SU-DHL-6 (cell line): ENCODE data around the gene LURAP1L.

Experiments
- H2AFZ ChIP-seq: fragments of 200-600 bp; sonication (generic); 2 replicates; pipeline ENCODE4 v1.6.1; 2014; ENCODE audit warnings: low read depth, mild to moderate bottlenecking, moderate library complexity, mixed read lengths, antibody characterized with exemption, low read length; ENCODE audit not compliant: severe bottlenecking
- H3F3A ChIP-seq: fragments of 200-600 bp; shearing (Covaris generic); 2 replicates; pipeline ENCODE4 v1.6.0; 2016; ENCODE audit warnings: antibody characterized with exemption, mild to moderate bottlenecking; ENCODE audit not compliant: insufficient read depth
- H3K27ac ChIP-seq: fragments of 200-600 bp; sonication (generic); 2 replicates; pipeline ENCODE4 v1.5.1; 2016; ENCODE audit warnings: low read depth, mild to moderate bottlenecking, low read length, moderate library complexity, mixed read lengths
- H3K27me3 ChIP-seq: fragments of 200-600 bp; sonication (generic), shearing (Covaris generic); 2 replicates; pipeline ENCODE4 v1.6.0; 2014; ENCODE audit warnings: mild to moderate bottlenecking, low read length
- H3K36me3 ChIP-seq: fragments of 200-600 bp; sonication (generic); 2 replicates; pipeline ENCODE4 v1.6.1; 2014; ENCODE audit warnings: mild to moderate bottlenecking, low read length, mixed read lengths
- H3K4me2 ChIP-seq: fragments of 300-600, 200-600 bp; shearing (Covaris generic), sonication (generic); 2 replicates; pipeline ENCODE4 v1.6.0; 2014; ENCODE audit warnings: low read length, low read depth, mild to moderate bottlenecking; ENCODE audit not compliant: poor library complexity, severe bottlenecking
- H3K4me3 ChIP-seq: fragments of 200-600 bp; sonication (generic); 2 replicates; pipeline ENCODE4 v1.5.1; 2014; ENCODE audit warnings: antibody characterized with exemption, low read length, mild to moderate bottlenecking, mixed read lengths; ENCODE audit not compliant: insufficient read depth, poor library complexity, severe bottlenecking
- H3K79me2 ChIP-seq: fragments of 200-600 bp; sonication (generic); 2 replicates; pipeline ENCODE4 v1.6.1; 2014; ENCODE audit warnings: mild to moderate bottlenecking, low read length, moderate library complexity; ENCODE audit not compliant: insufficient read depth
- H3K9ac ChIP-seq: fragments of 200-600 bp; sonication (generic); 2 replicates; pipeline ENCODE4 v1.7.0; 2014; ENCODE audit warnings: mild to moderate bottlenecking, low read length
- H3K9me2 ChIP-seq: fragments of 200-600 bp; sonication (generic); replicated peaks from 2 replicates; pipeline ENCODE4 v1.6.1; 2014; ENCODE audit warnings: low read length; ENCODE audit not compliant: insufficient read depth
- H3K9me3 ChIP-seq: fragments of 200-600 bp; sonication (generic); 2 replicates; pipeline ENCODE4 v1.6.1; 2014; ENCODE audit warnings: low read length, mixed read lengths; ENCODE audit not compliant: insufficient read depth
- H4K20me1 ChIP-seq: fragments of 200-600 bp; sonication (generic); 2 replicates; pipeline ENCODE4 v1.6.1; 2014; ENCODE audit warnings: low read depth, mild to moderate bottlenecking, antibody characterized with exemption, low read length, moderate library complexity, mixed read lengths
- CTCF ChIP-seq: fragments of 200-600 bp; sonication (generic); IDR thresholded peaks from one replicate; pipeline ENCODE4 v1.5.1; 2017; ENCODE audit warnings: antibody characterized with exemption, mild to moderate bottlenecking, low read length, moderate library complexity; ENCODE audit not compliant: insufficient read depth, poor library complexity, severe bottlenecking
- EZH2phosphoT487 ChIP-seq: fragments of 200-600 bp; sonication (generic), shearing (Covaris generic); conservative IDR thresholded peaks from 2 replicates; pipeline ENCODE4 v1.6.1; 2018; ENCODE audit warnings: mild to moderate bottlenecking, antibody characterized with exemption, low read length, moderate library complexity, mixed read lengths

LURAP1L gene

DNA sequence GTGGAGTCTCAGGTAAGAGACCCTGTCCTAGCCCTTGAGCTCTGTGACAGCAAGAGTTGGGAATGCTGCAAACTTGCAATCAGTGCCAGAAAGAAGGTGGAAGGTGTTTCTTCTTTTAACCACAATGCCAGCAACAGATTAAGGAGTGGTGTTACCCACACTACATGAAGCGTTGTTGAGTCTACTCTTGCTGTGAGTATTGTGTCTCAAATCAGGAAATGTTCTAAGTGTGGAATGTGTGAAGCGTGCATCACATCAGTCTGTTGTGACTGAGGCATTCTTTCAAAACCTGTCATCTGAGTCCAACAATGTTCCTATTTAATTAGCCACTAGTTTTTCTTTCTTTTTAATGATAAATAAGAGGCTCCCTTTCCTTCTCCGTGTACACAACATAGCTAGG lies 2.9 kb upstream of the LURAP1L start:
- Histone ChIP-seq H2AFZ (no peak overlapping the region), H3K9me2 (no peaks in the 10 kb centered on the region), H3K4me2 (no peak overlapping the region), H3K36me3 (no peaks in the 10 kb centered on the region), H4K20me1 (no peaks in the 10 kb centered on the region), H3K9ac (no peak overlapping the region), H3K27me3 (no peaks in the 10 kb centered on the region), H3K27ac (no peak overlapping the region), H3K9me3 (no peaks in the 10 kb centered on the region), H3K4me3 (no peak overlapping the region), H3K79me2 (no peaks in the 10 kb centered on the region), H3F3A (no peaks in the 10 kb centered on the region)
- TF ChIP-seq EZH2phosphoT487 = no peak
- no peak for TF ChIP-seq CTCF

GRCh38 chr9:12773562-12773961 lies 1.3 kb upstream of the LURAP1L start:
- H3F3A ChIP-seq = no peaks in the 10 kb centered on the region
- H3K9me3 ChIP-seq = no peaks in the 10 kb centered on the region
- H3K36me3 ChIP-seq = no peaks in the 10 kb centered on the region
- no peak overlapping the region for H3K4me3 ChIP-seq
- H3K79me2 ChIP-seq = no peaks in the 10 kb centered on the region
- H4K20me1 ChIP-seq = no peaks in the 10 kb centered on the region
- TF ChIP-seq CTCF (no peak), EZH2phosphoT487 (no peak)
- no peak overlapping the region for H3K27ac ChIP-seq
- no peaks in the 10 kb centered on the region for H3K27me3 ChIP-seq
- H3K9me2 ChIP-seq = no peaks in the 10 kb centered on the region
- H3K9ac ChIP-seq = no peak overlapping the region
- no peak overlapping the region for H3K4me2 ChIP-seq
- no peak overlapping the region for H2AFZ ChIP-seq

DNA sequence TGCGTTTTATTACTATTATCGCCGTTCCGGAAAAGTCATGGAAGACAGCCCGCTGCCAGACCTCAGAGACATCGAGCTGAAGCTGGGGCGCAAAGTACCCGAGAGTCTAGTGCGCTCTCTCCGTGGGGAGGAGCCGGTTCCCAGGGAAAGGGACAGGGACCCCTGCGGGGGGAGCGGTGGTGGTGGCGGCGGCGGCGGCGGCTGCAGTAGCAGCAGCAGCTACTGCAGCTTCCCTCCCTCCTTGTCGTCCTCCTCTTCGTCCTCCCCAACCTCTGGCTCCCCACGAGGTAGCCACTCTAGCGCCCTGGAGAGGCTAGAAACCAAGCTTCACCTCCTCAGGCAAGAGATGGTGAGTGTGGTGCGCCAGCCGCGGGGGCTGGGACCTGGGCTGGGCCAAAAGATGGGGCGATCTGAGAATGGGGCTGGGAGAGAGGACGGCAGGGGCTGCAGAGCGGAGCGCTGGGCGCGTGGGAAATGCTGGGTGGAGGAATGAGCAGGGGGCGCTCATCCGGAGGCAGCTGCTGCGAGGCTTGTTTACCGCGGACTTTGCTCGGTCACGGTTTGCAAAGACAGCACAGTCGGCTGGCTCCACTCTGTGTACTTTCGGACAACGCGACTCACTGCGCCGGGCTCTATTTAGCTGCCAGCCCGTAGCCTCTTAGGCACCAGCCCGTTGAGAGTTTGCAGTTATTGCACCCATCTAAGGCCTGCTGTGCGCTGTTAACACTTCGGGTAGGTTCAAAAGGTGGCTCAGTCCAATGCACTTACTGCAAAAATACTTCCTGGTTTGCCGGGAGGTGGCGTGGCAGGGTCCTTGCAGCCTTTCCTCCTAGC lies 1.1 kb downstream of the LURAP1L start:
- H3K4me2 ChIP-seq = no peak overlapping the region
- H3K79me2 ChIP-seq = no peaks in the 10 kb centered on the region
- no peak overlapping the region for H3K9ac ChIP-seq
- H3F3A ChIP-seq = no peaks in the 10 kb centered on the region
- no peaks in the 10 kb centered on the region for H3K9me2 ChIP-seq
- TF ChIP-seq CTCF = no peak
- TF ChIP-seq EZH2phosphoT487 = no peak
- no peaks in the 10 kb centered on the region for H3K9me3 ChIP-seq
- no peak overlapping the region for H2AFZ ChIP-seq
- no peak overlapping the region for H3K4me3 ChIP-seq
- H3K36me3 ChIP-seq = no peaks in the 10 kb centered on the region
- no peaks in the 10 kb centered on the region for H3K27me3 ChIP-seq
- H4K20me1 ChIP-seq = no peaks in the 10 kb centered on the region
- H3K27ac ChIP-seq = no peak overlapping the region
